BJ (cell line): ENCODE data around the gene SLC45A1. TPM values are rescaled to one million over a fixed set of nuclear protein-coding genes. Genes with fewer than 3 reads are reported as not detected.

Experiments used
- CTCF ChIA-PET: fragments of 350-600 bp; formaldehyde crosslinking; extraction: SDS; loops from one replicate; lab custom pipeline; 2021; ENCODE audit warnings: antibody characterized with exemption, inconsistent platforms; lab: Yijun Ruan, JAX
- POLR2A ChIA-PET: fragments of 300-600 bp; sonication (Branson Sonifier 250); formaldehyde crosslinking; extraction: SDS; loops from one replicate; lab custom pipeline; 2021; ENCODE audit warnings: antibody characterized with exemption; lab: Charles Lee
- DNase-seq: peaks from one replicate; pipeline ENCODE4 v3.0.0-alpha.2; 2011; ENCODE audit warnings: low read depth
- H3K27me3 ChIP-seq: 2 replicates; pipeline ENCODE4 v1.6.0; 2011; ENCODE audit warnings: low read length; ENCODE audit not compliant: control insufficient read depth, insufficient read depth
- H3K36me3 ChIP-seq: 2 replicates; pipeline ENCODE4 v1.5.1; 2011; ENCODE audit warnings: low read length; ENCODE audit not compliant: control insufficient read depth, insufficient read depth
- H3K4me3 ChIP-seq: 2 replicates; pipeline ENCODE4 v1.5.1; 2011; ENCODE audit warnings: low read depth, mild to moderate bottlenecking, control low read depth, low read length
- CTCF ChIP-seq: IDR thresholded peaks from 2 replicates; pipeline ENCODE4 v1.5.1; 2011; ENCODE audit warnings: low read depth, mild to moderate bottlenecking, control low read depth, inconsistent platforms, low read length, moderate library complexity; ENCODE audit not compliant: insufficient read depth
- polyA plus RNA-seq: library from polyadenylated mRNA; depleted of rRNA; stranded (reverse); fragments of >200 nt; gene quantifications from 2 replicates; pipeline ENCODE4 v1.2.3, GENCODE V29; 2011

SLC45A1 gene
- polyA plus RNA-seq, 1 experiment = 1.4 TPM

GRCh38 chr1:8348047-8348776 is 30.3 kb downstream of the SLC45A1 start:
- no peak overlapping the region for H3K4me3 ChIP-seq
- DNase-seq = no peak
- POLR2A ChIA-PET = no interaction called here
- H3K27me3 ChIP-seq = no peaks in the 10 kb centered on the region; the same call in 1 of the 2 replicates
- TF ChIP-seq CTCF = no peak
- CTCF ChIA-PET = interaction anchor here (0.7 to 8.4 kb wide), 16 partner anchors 10 to 373 kb away, joined by 3 to 78 read pairs (median 6); no protein-coding TSS in a partner anchor
- no peaks in the 10 kb centered on the region; the same call in none of the 2 replicates for H3K36me3 ChIP-seq

GRCh38 chr1:8348777-8349472 is 31.0 kb downstream of the SLC45A1 start:
- Histone ChIP-seq H3K4me3 (no peak overlapping the region), H3K27me3 (no peaks in the 10 kb centered on the region; the same call in 1 of the 2 replicates), H3K36me3 (peaks cover 5% of the 10 kb centered on the region)
- ChIA-PET POLR2A (no interaction called here), CTCF (interaction anchor here (0.6 to 8.4 kb wide), 21 partner anchors 9 to 389 kb away, joined by 3 to 78 read pairs (median 4); no protein-coding TSS in a partner anchor)
- peak; percentile 90 for TF ChIP-seq CTCF
- DNase-seq = no peak

GRCh38 chr1:8349473-8349865 is 31.6 kb downstream of the SLC45A1 start:
- no peak overlapping the region for H3K4me3 ChIP-seq
- CTCF ChIA-PET = interaction anchor here (0.6 to 8.4 kb wide), 20 partner anchors 9 to 374 kb away, joined by 3 to 78 read pairs (median 4); no protein-coding TSS in a partner anchor
- TF ChIP-seq CTCF = no peak
- POLR2A ChIA-PET = no interaction called here
- peaks cover 7% of the 10 kb centered on the region for H3K36me3 ChIP-seq
- H3K27me3 ChIP-seq = no peaks in the 10 kb centered on the region
- no peak for DNase-seq

GRCh38 chr1:8349961-8350360 is 32.0 kb downstream of the SLC45A1 start:
- H3K36me3 ChIP-seq = peaks cover 8% of the 10 kb centered on the region
- TF ChIP-seq CTCF = no peak
- DNase-seq = no peak
- CTCF ChIA-PET = interaction anchor here (0.9 to 8.4 kb wide), 13 partner anchors 8 to 375 kb away, joined by 3 to 78 read pairs (median 7); no protein-coding TSS in a partner anchor
- H3K4me3 ChIP-seq = no peak overlapping the region
- POLR2A ChIA-PET = no interaction called here
- H3K27me3 ChIP-seq = no peaks in the 10 kb centered on the region
